NCI-H2227 (cell line): Measurements from ENCODE around the gene SELP.

Experiments
- DNase-seq: peaks from one replicate; lab custom pipeline; 2025; ENCODE audit not compliant: unreplicated experiment; lab: John Stamatoyannopoulos, UW

The SELP gene

GRCh38 chr1:169623132-169623926, 6.6 kb downstream of the SELP start:
- no peak for DNase-seq

- DNase-seq, result no peak
Measured at GRCh38 chr1:169620565-169620964, 9.4 kb downstream of the SELP start.

- DNase-seq, result no peak
Measured at GRCh38 chr1:169618367-169618766, 11.6 kb downstream of the SELP start.

GRCh38 chr1:169615803-169616202, 14.1 kb downstream of the SELP start:
- no peak for DNase-seq

- DNase-seq, result no peak
Measured at GRCh38 chr1:169610858-169611257, 19.1 kb downstream of the SELP start.

GRCh38 chr1:169610108-169610507, 19.8 kb downstream of the SELP start:
- DNase-seq, result no peak

GRCh38 chr1:169608226-169608625, 21.7 kb downstream of the SELP start:
- DNase-seq, result no peak

- no peak for DNase-seq
Measured at GRCh38 chr1:169604781-169605560, 25.0 kb downstream of the SELP start.

- peak; percentile 27 for DNase-seq
Measured at GRCh38 chr1:169601096-169601881, 28.6 kb downstream of the SELP start.

- no peak for DNase-seq
Measured at GRCh38 chr1:169595764-169596711, 33.9 kb downstream of the SELP start.

- no peak for DNase-seq
Measured at GRCh38 chr1:169594391-169594790, 35.5 kb downstream of the SELP start.

GRCh38 chr1:169590932-169591331, 39.0 kb downstream of the SELP start:
- DNase-seq, result no peak

GRCh38 chr1:169588785-169589485, 41.0 kb downstream of the SELP start:
- DNase-seq, result no peak

GRCh38 chr1:169588112-169588511, 41.8 kb downstream of the SELP start:
- DNase-seq, result no peak

GRCh38 chr1:169586395-169587255, 43.3 kb downstream of the SELP start, which contains the start of gene F5:
TSS of gene F5 (minus strand) at chr1:169586481. CDS start at chr1:169586386, 95 bp downstream.
- DNase-seq, result peak; percentile 72

GRCh38 chr1:169586067-169586394, 43.9 kb downstream of the SELP start:
- no peak for DNase-seq

- DNase-seq, result no peak
Measured at GRCh38 chr1:169585181-169585580, 44.7 kb downstream of the SELP start.

- DNase-seq, result no peak
Measured at GRCh38 chr1:169584483-169585144, 45.3 kb downstream of the SELP start.
